ENCODE results near the gene CYFIP2. TPM values are rescaled to one million over a fixed set of nuclear protein-coding genes. Genes with fewer than 3 reads are reported as not detected.

The CYFIP2 gene
- polyA plus RNA-seq, 1 donor from 2014 or later: 59.7 TPM

GRCh38 chr5:157245476-157245875 is 20.4 kb upstream of the CYFIP2 start:
- no peak overlapping the region for H2AFZ ChIP-seq (ENCODE audit: low read depth, low read length)
- H3K36me3 ChIP-seq (ENCODE audit: insufficient read depth, low read length): no peaks in the 10 kb centered on the region
- H3K4me3 ChIP-seq (ENCODE audit: low read length): no peak overlapping the region
- no peak overlapping the region for H3K27ac ChIP-seq (ENCODE audit: low read length)
- H3K9me2 ChIP-seq (ENCODE audit: insufficient read depth, low read length): no peaks in the 10 kb centered on the region
- H3K27me3 ChIP-seq (ENCODE audit: insufficient read depth, low read depth, low read length): no peaks in the 10 kb centered on the region
- H3K4me2 ChIP-seq (ENCODE audit: low read length): no peak overlapping the region
- H3K9ac ChIP-seq (ENCODE audit: low read length): no peak overlapping the region
- H4K20me1 ChIP-seq (ENCODE audit: insufficient read depth): no peaks in the 10 kb centered on the region
- H3K79me2 ChIP-seq (replicated peaks; ENCODE audit: insufficient read depth, low read length): no peaks in the 10 kb centered on the region
- TF ChIP-seq RAD21 (conservative IDR thresholded peaks at IDR 0.05): no peak
- TF ChIP-seq TAF1 (IDR thresholded peaks at IDR 0.05; ENCODE audit: low read depth): no peak
- TF ChIP-seq CTCF (IDR thresholded peaks at IDR 0.05; ENCODE audit: poor library complexity, severe bottlenecking): no peak
- TF ChIP-seq MXI1 (conservative IDR thresholded peaks at IDR 0.05; ENCODE audit: poor library complexity, severe bottlenecking): no peak
- no peak for TF ChIP-seq REST (IDR thresholded peaks at IDR 0.05; ENCODE audit: borderline replicate concordance)
- no peaks in the 10 kb centered on the region for H3F3A ChIP-seq (ENCODE audit: insufficient read depth, low read length, poor library complexity, severe bottlenecking)
- H3K9me3 ChIP-seq (ENCODE audit: low read length): no peaks in the 10 kb centered on the region

GRCh38 chr5:157245886-157246285 is 20.0 kb upstream of the CYFIP2 start:
- Histone ChIP-seq H3K4me2 (ENCODE audit: low read length) (no peak overlapping the region), H2AFZ (ENCODE audit: low read depth, low read length) (no peak overlapping the region)

More at GRCh38 chr5:157245886-157246285, 20.0 kb upstream of the CYFIP2 start:
- Histone ChIP-seq H3K4me3 (ENCODE audit: low read length) (no peak overlapping the region), H3K9me3 (ENCODE audit: low read length) (no peaks in the 10 kb centered on the region), H3K9ac (ENCODE audit: low read length) (no peak overlapping the region), H4K20me1 (ENCODE audit: insufficient read depth) (no peaks in the 10 kb centered on the region), H3K27ac (ENCODE audit: low read length) (no peak overlapping the region), H3F3A (ENCODE audit: insufficient read depth, low read length, poor library complexity, severe bottlenecking) (no peaks in the 10 kb centered on the region), H3K36me3 (ENCODE audit: insufficient read depth, low read length) (no peaks in the 10 kb centered on the region), H3K9me2 (ENCODE audit: insufficient read depth, low read length) (no peaks in the 10 kb centered on the region), H3K27me3 (ENCODE audit: insufficient read depth, low read depth, low read length) (no peaks in the 10 kb centered on the region), H3K79me2 (replicated peaks; ENCODE audit: insufficient read depth, low read length) (no peaks in the 10 kb centered on the region)
- TF ChIP-seq RAD21 (conservative IDR thresholded peaks at IDR 0.05) (no peak), CTCF (IDR thresholded peaks at IDR 0.05; ENCODE audit: poor library complexity, severe bottlenecking) (no peak), SMC3 (conservative IDR thresholded peaks at IDR 0.05; ENCODE audit: poor library complexity) (no peak), TAF1 (IDR thresholded peaks at IDR 0.05; ENCODE audit: low read depth) (no peak), POLR2AphosphoS5 (IDR thresholded peaks at IDR 0.05) (no peak), MXI1 (conservative IDR thresholded peaks at IDR 0.05; ENCODE audit: poor library complexity, severe bottlenecking) (no peak), REST (IDR thresholded peaks at IDR 0.05; ENCODE audit: borderline replicate concordance) (no peak), EZH2 (IDR thresholded peaks at IDR 0.05; ENCODE audit: borderline replicate concordance, insufficient read depth, low read length, poor library complexity, severe bottlenecking) (no peak), EP300 (conservative IDR thresholded peaks at IDR 0.05; ENCODE audit: poor library complexity, severe bottlenecking) (no peak)
